Measurements from ENCODE around the gene TUBD1.
A peak's percentile ranks its signal among the peaks of the same experiment; 100 is the strongest.
"Not testable (repeated sequence)": the region's sequence is repeated elsewhere in the genome, so short reads cannot be mapped to it uniquely, and the experiment has no call there.

Gene TUBD1, protein sequence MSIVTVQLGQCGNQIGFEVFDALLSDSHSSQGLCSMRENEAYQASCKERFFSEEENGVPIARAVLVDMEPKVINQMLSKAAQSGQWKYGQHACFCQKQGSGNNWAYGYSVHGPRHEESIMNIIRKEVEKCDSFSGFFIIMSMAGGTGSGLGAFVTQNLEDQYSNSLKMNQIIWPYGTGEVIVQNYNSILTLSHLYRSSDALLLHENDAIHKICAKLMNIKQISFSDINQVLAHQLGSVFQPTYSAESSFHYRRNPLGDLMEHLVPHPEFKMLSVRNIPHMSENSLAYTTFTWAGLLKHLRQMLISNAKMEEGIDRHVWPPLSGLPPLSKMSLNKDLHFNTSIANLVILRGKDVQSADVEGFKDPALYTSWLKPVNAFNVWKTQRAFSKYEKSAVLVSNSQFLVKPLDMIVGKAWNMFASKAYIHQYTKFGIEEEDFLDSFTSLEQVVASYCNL

GRCh38 chr17:59892924-59893675, at the start of gene TUBD1, which contains the start of gene RPS6KB1:
TUBD1 (minus strand) TSS chr17:59892943; CDS start chr17:59891002, 1,941 bp downstream.
RPS6KB1 (plus strand) TSS chr17:59893121; CDS start chr17:59893185, 64 bp downstream.
- peak; percentile 98 to 100 for DNase-seq

GRCh38 chr17:59941131-59941530, 48.4 kb upstream of the TUBD1 start:
- no peak for DNase-seq

DNA sequence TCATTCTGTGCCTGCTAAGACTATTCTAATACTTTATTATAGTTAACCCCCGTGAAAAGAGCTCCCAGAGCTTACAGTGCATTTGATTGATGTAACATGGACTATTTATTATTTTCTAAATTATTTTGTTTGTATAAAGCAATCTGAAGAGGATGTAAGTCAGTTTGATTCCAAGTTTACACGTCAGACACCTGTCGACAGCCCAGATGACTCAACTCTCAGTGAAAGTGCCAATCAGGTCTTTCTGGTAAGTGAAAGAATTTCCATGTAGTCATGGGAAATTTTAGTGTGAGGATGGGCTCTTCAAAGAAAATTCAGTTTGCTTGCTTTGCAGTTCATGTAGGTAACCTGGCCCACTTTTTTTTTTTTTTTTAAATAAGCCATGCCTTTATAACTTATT, 48.0 kb upstream of the TUBD1 start:
- not testable (repeated sequence) for DNase-seq

DNA sequence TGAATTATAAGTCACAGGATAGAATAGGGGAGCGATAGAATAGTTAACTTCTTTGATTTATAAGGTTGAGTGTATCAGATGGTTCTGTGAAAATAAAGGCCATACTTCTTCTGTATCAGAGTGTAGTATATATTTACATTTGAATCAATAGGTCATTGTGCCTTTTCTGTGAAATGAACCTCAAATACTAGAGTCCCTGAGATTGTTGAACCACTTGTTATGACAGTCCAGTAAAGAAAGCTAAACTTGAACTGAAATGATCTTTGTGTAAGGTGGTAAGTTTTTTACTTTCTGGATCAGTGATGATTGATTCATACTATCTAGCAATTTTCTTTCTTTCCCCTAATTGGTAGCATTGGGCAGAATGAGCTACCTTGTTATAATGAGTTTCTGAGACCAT, 40.6 kb upstream of the TUBD1 start:
- not testable (repeated sequence) for DNase-seq

DNA sequence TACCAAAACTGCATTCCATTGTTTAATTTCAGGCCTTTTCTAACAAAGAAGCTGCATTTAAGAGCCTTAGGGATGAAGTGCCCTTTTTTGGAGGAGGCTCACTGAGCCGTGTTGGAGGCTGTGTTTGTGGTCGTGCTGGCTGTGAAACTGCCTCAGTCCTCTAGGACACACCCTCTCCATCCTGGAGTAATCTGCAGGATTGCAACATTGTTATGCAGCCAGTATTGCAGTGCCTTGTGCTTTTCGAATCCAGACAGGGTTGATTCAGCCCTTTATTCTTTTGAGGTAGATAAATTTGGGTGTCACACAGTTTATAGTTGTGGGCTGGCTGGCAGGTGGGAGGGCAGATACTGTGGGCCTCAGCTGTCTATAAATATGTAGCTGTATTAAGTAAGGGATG, 38.0 kb upstream of the TUBD1 start:
- DNase-seq: not testable (repeated sequence)

- not testable (repeated sequence) for DNase-seq
Measured at GRCh38 chr17:59930121-59930520, 37.4 kb upstream of the TUBD1 start.

GRCh38 chr17:59920637-59921036, 27.9 kb upstream of the TUBD1 start:
- DNase-seq: not testable (repeated sequence)

DNA sequence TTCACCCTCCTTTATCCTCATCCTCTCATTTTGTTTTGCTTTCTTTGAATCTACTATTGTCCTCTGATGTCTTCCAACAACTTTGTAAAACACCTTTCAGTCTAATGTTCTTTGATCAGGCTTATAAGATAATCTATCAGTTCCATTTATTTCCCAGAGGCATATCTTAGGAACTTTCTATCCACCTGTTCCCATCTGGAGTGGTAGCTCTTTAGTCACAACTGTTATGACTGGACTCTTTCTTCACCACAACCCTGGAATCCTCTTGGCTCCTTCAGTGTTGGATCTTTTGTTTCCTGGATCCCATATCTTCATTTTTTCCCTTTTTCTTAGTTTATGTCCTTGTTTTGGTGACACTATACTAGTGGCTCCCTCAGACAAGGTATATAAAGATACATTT, 23.7 kb upstream of the TUBD1 start:
- DNase-seq: no peak

DNA sequence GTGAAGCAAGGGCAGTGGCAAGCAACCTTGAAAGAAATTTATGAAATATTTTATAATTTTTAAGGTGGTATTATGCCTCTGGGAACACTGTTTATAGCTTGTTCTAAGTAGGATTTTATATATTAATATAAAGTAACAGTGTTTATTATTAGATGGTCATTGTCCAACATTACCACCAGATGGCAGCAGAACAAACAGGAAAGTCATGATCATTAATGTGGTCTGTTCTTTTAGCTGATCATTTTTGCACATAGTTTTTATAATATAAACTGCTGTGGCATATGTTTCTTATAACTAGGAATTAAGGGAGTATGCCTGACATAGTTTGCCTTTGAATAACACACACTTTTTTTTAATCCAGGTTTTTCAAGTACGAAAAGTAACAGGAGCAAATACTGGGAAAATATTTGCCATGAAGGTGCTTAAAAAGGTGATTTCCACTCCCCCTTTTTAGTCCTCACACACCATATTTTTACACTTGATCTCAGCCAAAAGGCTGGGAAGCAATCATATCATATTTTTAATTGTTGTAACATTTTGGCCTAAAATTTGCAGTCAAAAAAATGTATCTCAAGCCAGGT, 21.6 kb upstream of the TUBD1 start:
- peak; percentile 50 to 68 for DNase-seq

DNA sequence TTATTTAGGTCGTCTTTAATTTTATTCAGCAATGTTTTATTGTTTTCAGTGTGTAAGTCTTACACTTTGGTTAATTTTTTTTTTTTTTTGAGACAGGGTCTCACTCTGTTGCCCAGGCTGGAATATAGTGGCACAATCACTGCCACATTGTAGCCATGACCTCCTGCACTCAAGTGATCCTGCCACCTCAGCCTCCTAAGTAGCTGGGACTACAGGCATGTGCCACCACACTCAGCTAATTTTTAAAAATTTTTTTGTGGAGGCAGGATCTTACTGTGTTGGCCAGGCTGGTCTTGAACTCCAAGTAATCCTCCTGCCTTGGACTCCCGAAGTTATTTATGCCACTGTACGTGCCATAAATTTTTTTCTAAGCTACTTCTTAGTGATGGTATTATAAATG, 14.7 kb upstream of the TUBD1 start:
- DNase-seq: no peak

DNA sequence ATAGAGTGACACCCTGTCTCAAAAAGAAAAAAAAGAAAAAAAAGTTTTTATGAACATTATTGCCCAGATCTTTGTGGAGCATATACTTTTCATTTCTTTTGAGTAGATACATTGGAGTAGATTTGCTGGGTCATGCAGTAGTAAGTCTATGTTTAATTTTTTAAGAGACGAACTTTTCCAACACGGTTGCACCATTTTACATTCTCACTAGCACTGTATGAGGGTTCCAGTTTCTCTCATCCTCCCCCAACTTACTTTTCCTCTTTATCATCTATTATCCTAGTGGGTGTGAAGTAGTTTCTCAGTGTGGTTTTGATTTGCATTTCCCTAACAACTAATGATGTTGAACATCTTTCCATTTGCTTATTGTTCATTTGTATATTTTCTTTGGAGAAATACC, 10.7 kb upstream of the TUBD1 start:
- DNase-seq: no peak

DNA sequence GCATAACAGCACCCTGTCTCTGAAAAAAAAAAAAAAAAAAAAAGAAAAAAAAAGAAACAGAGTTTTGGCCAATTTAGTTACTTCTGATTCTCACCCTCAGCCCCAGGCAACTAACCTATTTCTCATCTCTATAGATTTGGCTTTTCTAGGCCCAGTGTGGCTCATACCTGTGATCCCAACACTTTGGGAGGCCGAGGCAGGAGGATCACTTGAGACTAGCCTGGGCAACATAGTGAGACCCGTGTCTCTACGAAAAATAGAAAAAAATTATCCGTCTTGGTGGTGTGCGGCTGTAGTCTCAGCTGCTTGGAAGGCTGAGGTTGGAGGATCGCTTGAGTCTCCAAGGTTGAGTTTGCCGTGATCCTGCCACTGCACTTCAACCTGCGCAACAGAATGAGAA, 8.9 kb upstream of the TUBD1 start:
- DNase-seq: no peak

DNA sequence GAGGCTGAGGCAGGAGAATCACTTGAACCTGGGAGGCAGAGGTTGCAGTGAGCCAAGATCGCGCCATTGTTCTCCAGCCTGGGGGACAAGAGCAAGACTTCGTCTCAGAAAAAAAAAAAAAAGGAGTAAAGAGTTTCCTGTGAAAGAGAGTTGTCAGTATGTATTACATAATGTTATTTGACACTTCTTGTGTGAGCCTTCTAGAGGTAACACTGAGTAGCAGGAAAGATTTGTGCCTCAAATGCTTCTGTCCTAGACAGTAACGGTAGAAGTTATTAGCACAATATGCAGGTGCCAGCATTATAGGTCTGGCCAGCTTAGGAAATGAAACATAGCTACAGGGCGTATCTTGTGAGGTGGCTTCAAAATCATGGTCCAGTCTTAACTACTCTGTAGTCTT, 6.4 kb upstream of the TUBD1 start:
- DNase-seq: peak in 1 of 2 experiments; percentile 42

- DNase-seq: no peak
Measured at GRCh38 chr17:59897090-59897489, 4.3 kb upstream of the TUBD1 start.

DNA sequence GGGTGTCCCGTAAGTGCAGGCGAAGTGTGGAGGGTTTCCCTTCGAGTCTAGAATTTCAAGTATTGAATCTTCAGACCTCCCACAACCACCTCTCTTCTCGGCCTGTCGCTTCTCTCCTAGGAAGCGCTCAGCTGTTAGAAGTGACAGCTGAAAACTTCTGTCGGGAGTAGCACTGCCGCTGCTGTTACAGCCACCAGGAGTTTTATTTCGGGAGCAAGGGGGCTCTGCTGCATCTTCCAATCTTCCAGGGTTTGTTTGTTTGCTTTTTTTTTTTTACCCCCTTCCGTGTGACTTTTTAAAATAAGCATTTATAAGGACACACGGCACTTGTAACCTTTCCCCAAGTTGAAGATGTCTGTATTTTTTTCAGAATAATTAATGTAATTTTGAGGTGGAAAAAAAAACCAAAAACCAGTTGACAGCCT, 945 bp upstream of the TUBD1 start:
- no peak for DNase-seq

DNA sequence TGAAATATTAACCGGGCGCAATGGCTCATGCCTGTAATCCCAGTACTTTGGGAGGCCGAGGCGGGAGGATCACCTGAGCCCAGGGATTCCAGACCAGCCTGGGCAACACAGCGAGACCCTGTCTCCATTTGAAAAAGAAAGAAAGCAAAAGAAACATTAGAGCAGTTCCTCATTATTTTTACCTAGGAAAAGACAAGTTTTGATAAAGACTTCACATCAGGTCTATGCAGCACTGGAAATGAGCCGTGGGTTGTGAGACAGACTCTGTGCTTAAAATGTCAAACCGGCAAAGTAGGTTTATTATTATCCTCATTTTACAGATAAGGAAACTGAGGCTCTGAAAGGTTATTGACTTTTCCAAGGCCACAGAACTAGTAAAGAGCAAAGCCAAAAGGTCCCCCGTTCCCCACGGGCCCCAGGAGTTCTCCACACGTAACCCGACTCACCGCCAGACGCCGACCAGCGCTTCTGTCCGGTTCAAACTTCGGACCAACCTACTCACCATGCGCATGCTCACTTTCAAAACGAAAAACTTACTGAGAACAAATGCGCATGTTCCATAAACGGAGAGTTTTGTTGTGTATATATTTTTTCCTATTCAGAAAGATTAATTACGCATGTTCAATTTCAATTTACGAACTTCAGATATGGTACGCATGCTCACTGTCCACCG, 356 bp downstream of the TUBD1 start:
- no peak for DNase-seq

DNA sequence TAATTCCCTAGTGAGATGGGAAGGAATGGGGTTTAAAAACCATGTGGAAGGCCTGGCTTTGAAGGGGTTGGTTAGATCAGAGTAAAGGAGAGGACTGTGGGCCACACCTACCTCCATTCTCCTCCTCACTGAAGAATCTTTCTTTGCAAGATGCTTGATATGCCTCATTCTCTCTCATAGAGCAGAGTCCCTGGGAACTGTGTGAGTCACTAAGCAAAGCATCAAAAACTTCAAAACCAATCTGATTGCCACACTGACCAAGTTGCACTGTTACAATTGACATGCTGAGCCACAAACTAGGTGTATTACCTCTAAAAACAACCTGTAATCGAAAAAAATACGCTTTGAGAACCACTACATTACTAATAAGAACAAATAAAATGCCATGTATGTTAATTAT, 2.0 kb downstream of the TUBD1 start:
- DNase-seq: no peak

- DNase-seq: no peak
Measured at GRCh38 chr17:59888145-59888750, 4.5 kb downstream of the TUBD1 start.

DNA sequence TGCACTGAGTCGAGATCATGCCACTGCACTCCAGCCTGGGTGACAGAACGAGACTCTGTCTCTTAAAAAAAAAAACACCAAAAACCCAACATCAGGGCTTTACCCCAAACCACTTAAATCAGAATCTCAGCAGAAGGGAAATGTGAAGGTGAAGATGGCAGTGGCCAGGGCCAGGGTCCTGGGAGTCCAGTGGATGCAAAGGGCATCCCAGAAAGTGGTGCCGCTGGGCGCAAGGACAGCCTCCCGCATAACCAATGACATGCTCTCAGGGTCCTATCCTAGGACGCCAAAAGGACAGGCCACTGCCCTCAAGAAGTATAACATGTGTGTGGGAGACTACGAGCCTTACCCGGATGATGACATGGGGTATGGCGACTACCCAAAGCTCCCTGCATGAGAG, 7.9 kb downstream of the TUBD1 start:
- DNase-seq: no peak

DNA sequence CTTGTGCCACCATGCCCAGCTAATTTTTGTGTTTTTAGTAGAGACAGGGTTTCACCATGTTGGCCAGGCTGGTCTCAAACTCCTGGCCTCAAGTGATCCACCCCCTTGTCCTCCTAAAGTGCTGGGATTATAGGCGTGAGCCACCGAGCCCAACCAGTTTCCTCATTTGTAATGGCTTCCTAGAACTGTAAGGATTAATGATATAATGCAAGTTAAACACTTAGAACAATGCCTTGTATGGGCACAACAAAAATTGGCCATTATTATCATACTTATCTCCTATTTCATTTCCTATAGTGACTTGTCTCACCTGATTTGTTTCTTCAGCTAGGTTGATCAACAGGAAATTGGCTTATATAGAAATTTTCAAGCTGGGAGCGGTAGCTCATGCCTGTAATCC, 14.1 kb downstream of the TUBD1 start:
- no peak for DNase-seq

DNA sequence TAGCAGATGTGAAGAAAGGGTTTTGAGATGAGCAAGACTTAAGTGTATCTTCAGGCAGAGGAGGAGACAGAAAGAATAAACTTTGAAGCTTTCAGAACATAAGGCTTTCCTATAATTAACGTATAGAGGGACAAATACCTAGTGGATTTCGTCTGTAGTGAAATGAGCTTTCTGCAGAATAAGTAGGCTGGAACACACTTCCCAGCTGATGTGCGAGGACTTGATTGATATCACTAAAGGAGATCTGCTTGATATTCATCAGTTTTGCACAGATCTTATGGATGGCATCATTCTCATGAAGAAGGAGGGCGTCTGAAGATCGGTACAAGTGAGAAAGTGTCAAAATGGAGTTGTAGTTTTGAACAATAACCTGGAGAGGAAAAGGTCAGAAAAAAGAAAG, 14.8 kb downstream of the TUBD1 start:
- DNase-seq: no peak

GRCh38 chr17:59876107-59876506, 16.6 kb downstream of the TUBD1 start:
- no peak for DNase-seq

DNA sequence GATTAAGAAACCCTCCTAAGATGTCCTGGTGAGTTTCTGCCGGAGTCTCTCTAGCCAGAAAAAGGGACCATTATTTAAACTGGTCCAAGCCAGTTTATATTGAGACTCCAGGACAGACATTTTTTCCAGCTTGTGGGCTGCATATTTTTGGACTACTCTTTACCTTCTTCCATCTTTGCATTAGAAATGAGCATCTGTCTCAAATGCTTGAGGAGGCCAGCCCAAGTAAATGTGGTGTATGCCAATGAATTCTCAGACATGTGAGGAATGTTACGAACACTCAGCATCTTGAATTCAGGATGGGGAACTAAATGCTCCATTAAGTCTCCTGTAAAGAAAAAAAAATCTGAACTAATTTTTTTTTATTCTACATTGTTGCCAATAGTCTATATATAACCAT, 18.4 kb downstream of the TUBD1 start:
- DNase-seq: no peak
